IPS DF 4.7 (cell line): ENCODE measurements around the gene ZNF580.

Experiments
- DNase-seq: peaks from one replicate; pipeline ENCODE4 v3.0.0-alpha.2; 2013; ENCODE audit warnings: low spot score; ENCODE audit errors: extremely low read depth

ZNF580 gene

GRCh38 chr19:55640577-55641425 lies at the start of gene ZNF580:
Gene ZNF580 (plus strand): TSS chr19:55641002. CDS start chr19:55642509, 1,507 bp downstream.
- DNase-seq, result no peak

- DNase-seq, result no peak
Observed at GRCh38 chr19:55591555-55591954, 49.2 kb upstream of the ZNF580 start.

DNA sequence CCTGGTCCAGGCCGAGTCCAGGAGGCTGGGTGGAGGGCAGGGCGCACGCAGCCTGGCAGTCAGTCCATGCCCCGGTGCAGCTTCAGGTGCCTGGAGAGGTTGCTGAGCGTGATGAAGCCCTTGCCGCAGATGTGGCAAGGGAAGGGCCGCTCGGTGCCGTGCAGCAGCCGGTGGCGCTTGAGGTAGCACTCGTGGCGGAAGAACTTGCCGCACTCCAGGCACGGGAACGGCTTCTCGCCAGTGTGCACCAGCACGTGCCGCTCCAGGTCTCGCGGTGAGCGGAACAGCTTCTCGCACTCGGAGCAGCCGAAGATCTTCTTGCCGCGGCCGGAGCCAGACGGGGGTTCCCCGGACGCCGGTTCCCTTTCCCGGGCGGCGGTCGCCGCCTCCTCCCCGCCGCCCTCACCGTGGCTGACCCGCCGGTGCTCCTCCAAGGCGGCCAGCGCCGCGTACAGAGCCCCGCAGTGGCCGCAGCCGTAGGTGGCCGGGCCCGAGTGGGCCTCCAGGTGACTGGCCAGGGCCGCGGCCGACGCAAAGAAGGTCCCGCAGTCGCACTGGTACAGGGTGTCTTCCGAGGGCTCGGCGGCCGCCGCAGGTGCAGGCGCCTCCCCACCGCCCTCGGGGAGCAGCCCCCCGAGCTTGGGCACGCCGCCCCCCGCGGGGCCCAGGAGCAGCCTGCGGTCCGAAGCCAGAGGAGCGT lies 48.3 kb upstream of the ZNF580 start:
- DNase-seq, result no peak

GRCh38 chr19:55593096-55593772 lies 47.6 kb upstream of the ZNF580 start:
- DNase-seq, result no peak

- DNase-seq, result no peak
Observed at GRCh38 chr19:55594996-55595545, 45.7 kb upstream of the ZNF580 start.

- DNase-seq, result no peak
Observed at GRCh38 chr19:55596304-55596703, 44.5 kb upstream of the ZNF580 start.

GRCh38 chr19:55597501-55597921 lies 43.3 kb upstream of the ZNF580 start:
- DNase-seq, result no peak

GRCh38 chr19:55598034-55598433 lies 42.8 kb upstream of the ZNF580 start:
- DNase-seq, result no peak

DNA sequence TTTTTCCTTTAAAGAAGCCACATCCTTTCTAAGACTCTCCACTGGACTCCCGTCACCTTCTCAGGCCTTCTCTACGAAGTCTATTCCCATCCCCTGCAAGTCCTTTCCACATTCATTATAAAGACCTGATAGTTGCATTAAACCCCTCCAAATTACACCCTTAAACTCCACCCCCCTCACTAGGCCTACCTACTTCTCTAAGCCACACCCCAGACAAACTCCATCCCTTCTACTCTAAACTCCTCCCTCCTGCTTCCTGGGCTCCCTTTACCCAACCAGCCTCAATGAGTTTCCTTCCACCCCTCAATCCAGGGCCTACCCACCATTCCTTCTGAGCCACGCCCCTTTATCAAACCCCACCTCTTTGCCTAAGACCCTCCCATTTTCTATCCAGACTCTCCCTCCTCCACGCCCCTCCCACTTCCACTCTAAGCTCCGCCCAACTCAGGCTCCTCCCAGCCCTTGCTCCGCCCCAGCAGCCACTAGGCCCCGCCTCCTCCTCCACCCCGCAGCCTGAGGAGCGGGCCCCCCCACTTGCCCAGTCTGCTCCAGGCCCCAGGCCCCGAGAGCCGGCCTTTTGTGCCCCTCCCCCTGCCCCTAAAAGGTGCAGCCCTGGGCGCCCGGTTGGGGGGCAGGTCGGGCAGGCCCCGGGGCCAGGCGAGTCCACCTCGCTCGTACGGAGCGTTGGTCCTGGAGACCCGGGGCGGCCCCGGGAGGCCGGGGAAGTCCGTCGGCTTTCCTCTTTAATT lies 41.9 kb upstream of the ZNF580 start:
- no peak for DNase-seq

DNA sequence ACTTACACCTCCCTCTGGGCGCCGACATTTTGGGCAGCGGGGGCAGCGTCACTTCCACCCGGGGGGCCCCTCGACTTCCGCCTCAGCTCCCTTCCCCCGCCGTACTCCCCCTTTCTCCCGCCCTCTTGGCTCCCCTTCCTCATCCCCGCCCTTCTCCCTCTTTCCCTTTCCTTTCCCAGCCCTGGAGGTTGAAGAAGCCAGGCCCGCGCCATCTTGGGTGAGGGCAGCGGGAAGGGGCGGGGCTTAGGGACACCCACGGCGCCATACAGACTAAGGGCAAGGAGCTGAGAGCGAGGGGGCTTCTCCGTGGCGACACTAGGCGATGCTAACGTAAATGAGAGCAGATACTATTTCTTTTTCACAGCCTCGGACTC lies 41.3 kb upstream of the ZNF580 start, which contains the start of gene FIZ1:
FIZ1 (minus strand) TSS at position 50 of the 374 bp plus-strand sequence. CDS start 1,652 bp downstream, outside the sequence.
- no peak for DNase-seq

DNA sequence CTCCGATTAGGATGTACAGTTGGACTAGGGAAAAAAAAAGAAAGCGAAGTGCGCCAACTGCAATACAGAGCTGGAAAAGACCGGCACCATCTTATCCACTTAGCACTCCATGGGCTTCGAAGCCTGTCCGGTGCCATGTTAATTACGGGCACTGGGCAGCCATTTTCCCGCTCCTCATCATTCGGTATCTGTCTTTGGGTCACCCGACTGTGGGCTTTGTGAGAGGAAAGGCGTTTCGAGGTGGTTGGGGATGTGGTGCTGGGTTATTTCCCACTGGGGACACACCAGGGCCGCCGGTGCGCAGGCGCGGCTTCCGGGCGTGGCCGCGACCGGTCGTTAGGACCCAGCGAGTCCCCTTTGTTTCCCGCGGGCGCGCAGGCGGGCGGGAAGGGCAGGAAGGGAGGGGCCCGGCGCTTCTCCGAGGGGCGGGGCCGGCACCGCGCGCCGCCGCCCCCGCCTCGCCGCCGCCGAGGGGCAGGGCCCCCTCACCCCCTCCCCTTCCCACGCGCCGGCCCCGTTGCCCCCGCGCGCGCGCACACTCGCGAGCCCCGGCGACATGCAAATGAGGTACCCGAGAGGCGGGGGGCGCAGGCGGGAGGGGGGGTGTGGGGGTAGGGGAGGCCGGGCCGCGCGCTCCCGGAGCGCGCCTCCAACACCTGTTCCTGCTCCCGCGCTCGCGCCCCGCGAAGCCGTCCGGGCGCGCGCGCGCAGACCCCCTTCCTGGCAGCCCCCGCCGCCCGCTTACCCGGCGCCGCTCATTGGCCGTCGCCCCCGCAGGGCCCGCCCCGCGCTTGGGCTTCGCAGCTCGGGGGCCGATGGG lies 40.8 kb upstream of the ZNF580 start, which contains the start of gene ZNF524:
ZNF524 (plus strand) TSS at position 447 of the 820 bp plus-strand sequence. CDS start 1,825 bp downstream, outside the sequence.
- DNase-seq, result no peak

- DNase-seq, result no peak
Observed at GRCh38 chr19:55600662-55601028, 40.2 kb upstream of the ZNF580 start.

DNA sequence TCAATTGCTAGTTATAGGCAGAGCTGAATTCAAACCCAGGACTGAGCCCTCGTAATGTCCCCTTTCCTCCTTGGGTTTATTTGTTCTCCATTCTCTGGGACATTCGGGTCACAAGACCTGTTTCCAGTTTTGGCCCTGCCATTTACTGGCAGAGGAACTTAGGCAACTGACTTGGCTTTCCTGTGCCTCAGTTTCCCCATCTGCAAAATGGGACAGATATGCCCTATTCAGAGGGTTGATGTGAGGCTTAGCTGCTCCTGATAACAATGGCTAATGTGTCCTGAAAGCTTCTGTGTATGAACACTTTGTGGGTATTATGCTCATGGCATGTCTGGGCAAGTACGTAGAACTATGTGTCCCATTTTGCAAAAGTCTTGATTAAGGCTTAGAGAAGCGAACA lies 39.7 kb upstream of the ZNF580 start:
- DNase-seq, result no peak

DNA sequence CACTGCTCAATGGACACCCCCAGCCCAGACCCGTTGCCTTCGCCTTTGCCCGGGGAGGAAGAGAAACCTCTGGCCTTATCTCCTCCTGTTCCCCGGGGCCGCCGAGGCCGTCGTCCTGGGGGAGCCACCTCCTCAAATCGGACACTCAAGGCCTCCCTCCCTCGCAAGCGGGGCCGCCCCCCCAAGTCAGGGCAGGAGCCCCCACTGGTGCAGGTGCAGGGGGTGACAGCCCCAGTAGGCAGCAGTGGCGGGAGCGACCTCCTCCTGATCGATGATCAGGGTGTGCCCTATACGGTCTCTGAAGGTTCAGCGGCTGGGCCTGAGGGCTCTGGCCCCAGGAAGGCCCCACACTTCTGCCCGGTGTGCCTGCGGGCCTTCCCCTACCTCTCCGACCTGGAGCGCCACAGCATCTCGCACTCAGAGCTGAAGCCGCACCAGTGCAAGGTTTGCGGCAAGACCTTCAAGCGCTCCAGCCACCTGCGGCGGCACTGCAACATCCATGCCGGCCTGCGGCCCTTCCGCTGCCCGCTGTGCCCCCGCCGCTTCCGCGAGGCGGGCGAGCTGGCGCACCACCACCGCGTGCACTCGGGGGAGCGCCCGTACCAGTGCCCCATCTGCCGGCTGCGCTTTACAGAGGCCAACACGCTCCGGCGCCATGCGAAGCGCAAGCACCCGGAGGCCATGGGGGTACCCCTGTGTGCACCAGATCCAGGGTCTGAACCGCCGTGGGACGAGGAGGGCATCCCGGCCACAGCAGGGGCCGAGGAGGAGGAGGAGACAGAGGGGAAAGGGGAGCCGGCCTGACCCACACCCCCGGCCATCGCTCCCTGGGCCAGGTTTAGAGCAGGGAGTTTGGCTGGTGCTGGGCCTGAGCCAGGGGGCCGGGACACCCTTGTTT lies 38.4 kb upstream of the ZNF580 start:
- DNase-seq, result no peak

GRCh38 chr19:55603115-55603514 lies 37.7 kb upstream of the ZNF580 start:
- DNase-seq, result no peak

- DNase-seq, result no peak
Observed at GRCh38 chr19:55603581-55604292, 37.1 kb upstream of the ZNF580 start.

GRCh38 chr19:55605207-55605636 lies 35.6 kb upstream of the ZNF580 start:
- no peak for DNase-seq
